Erythroblast (primary cell): ENCODE measurements around the gene RXFP1.

Source experiments
- GATA1 ChIP-seq: IDR thresholded peaks from 2 replicates; pipeline ENCODE4 v1.6.1; 2011; ENCODE audit warnings: low read depth, mild to moderate bottlenecking, control low read depth, low read length, moderate library complexity
- POLR2A ChIP-seq: IDR thresholded peaks from 2 replicates; pipeline ENCODE4 v1.6.1; 2011; ENCODE audit warnings: mild to moderate bottlenecking, low read length

- TF ChIP-seq POLR2A: no peak
- no peak for TF ChIP-seq GATA1
These were observed 2.4 kb downstream of the RXFP1 start for GRCh38 chr4:158523990-158524535.
